GM20000 (cell line): Measurements from ENCODE around the gene SPIRE1.

Source experiments
- DNase-seq: peaks from one replicate; pipeline ENCODE4 v3.0.0; 2012; ENCODE audit warnings: low spot score
- TF ChIP-seq, protein P1 (sequence below): IDR thresholded peaks from 2 replicates; pipeline ENCODE4 v1.5.1; 2012; ENCODE audit warnings: mild to moderate bottlenecking, control low read depth; ENCODE audit errors: extremely low read depth, missing control alignments

The SPIRE1 gene

GRCh38 chr18:12410081-12410481, 247.8 kb downstream of the SPIRE1 start:
- TF ChIP-seq, protein P1, sequence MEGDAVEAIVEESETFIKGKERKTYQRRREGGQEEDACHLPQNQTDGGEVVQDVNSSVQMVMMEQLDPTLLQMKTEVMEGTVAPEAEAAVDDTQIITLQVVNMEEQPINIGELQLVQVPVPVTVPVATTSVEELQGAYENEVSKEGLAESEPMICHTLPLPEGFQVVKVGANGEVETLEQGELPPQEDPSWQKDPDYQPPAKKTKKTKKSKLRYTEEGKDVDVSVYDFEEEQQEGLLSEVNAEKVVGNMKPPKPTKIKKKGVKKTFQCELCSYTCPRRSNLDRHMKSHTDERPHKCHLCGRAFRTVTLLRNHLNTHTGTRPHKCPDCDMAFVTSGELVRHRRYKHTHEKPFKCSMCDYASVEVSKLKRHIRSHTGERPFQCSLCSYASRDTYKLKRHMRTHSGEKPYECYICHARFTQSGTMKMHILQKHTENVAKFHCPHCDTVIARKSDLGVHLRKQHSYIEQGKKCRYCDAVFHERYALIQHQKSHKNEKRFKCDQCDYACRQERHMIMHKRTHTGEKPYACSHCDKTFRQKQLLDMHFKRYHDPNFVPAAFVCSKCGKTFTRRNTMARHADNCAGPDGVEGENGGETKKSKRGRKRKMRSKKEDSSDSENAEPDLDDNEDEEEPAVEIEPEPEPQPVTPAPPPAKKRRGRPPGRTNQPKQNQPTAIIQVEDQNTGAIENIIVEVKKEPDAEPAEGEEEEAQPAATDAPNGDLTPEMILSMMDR, result no peak
- no peak for DNase-seq

DNA sequence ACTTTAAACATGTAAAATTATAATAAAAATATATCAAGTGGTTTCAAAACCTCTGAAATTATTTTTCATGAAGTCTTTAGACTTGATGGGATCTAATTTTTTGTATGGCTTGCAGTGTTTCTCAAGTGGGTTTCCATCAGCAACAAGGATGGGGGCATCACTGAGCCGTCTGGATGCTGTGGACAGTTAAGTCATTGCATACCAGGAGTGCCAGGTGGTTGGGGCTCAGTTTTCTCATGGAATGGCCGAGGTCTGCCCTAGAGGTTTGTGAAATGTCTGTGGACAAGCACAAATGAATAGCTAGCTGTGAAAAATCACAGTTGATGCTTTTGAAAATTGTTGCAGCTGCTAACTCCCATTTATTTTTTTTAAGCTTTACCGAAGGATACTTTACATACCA, 248.4 kb downstream of the SPIRE1 start:
- TF ChIP-seq, protein P1, result no peak
- no peak for DNase-seq

DNA sequence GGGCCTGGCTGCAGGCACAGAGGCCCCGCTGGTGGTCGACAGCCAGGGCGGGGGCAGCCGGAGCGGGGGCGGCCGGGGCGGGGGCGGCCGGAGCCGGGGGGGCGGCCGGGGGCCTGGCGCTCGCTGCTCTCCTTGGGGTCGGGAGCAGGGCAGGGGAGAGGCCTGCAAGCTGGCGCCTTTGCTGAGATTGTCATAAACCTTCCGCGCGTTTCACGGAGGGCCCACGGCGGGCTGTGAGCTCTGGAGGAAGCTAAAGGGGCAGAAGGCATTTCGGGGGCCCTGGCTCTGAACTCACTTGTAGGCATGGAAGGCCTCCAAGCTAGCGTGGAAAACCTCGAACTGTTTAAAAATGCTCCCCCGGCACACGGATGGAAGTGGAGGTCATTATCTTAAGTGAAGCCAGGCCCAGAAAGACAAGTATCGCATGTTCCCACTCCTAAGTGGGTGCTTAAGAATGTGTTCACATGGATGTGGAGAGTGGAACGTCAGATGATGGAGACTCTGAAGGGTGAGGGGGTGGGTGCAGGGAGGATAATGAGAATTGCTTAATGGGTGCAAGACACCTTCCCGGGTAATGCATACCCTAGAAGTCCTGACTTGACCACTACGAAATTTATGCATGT, 249.5 kb downstream of the SPIRE1 start:
- no peak for DNase-seq
- TF ChIP-seq, protein P1, result no peak

- TF ChIP-seq, protein P1, result no peak
Observed at GRCh38 chr18:12406371-12407111, 251.4 kb downstream of the SPIRE1 start.

GRCh38 chr18:12405066-12405465, 252.8 kb downstream of the SPIRE1 start:
- TF ChIP-seq, protein P1, result no peak
- DNase-seq, result no peak

More at GRCh38 chr18:12406371-12407111, 251.4 kb downstream of the SPIRE1 start:
- no peak for DNase-seq

- peak; percentile 4 for DNase-seq
- TF ChIP-seq, protein P1, result no peak
Observed at GRCh38 chr18:12403601-12404506, 254.1 kb downstream of the SPIRE1 start.
